Adrenal gland (tissue), 12 donors: ENCODE measurements around the gene SOBP. TPM values are rescaled to one million over a fixed set of nuclear protein-coding genes. Genes with fewer than 3 reads are reported as not detected.

Experiments used
- DNase-seq, 7 donors: peaks; one replicate each; pipeline ENCODE4 v3.0.0-alpha.2; 2019 to 2020
- H3K27ac ChIP-seq, 5 donors: fragments of 200-600 bp; sonication (generic) in 4 of 5; 1 replicate in 3 of 5; 2 replicates in 2 of 5; pipeline versions ENCODE4 v1.5.1 to v1.8.0; 2016 to 2020; ENCODE audit warnings: mild to moderate bottlenecking in 1 of 5
- H3K27me3 ChIP-seq: fragments of 200-600 bp; 2 replicates; pipeline ENCODE4 v1.8.0; 2021
- H3K36me3 ChIP-seq, 2 donors: fragments of 200-600 bp; replicated peaks in 1 of 2; 1 replicate in 1 of 2; 2 replicates in 1 of 2; pipeline versions ENCODE4 v1.5.1 to v1.8.0; 2018 to 2022
- H3K4me1 ChIP-seq, 2 donors: fragments of 200-600 bp; replicated peaks in 1 of 2; 1 replicate in 1 of 2; 2 replicates in 1 of 2; pipeline versions ENCODE4 v1.5.1 to v1.8.0; 2018 to 2021
- H3K4me3 ChIP-seq, 4 donors: fragments of 200-600 bp; sonication (generic) in 3 of 4; one replicate each; pipeline ENCODE4 v1.5.1; 2016 to 2018
- H3K9me3 ChIP-seq, 3 donors: fragments of 200-600 bp; sonication (generic) in 1 of 3; replicated peaks in 1 of 3; 1 replicate in 2 of 3; 2 replicates in 1 of 3; pipeline versions ENCODE4 v1.5.1 to v1.8.0; 2016 to 2021
- POLR2A ChIP-seq, 2 donors: fragments of 450-650 bp; IDR thresholded peaks; one replicate each; pipeline ENCODE4 v1.6.1; 2017; ENCODE audit warnings: antibody characterized with exemption in 2 of 2, mild to moderate bottlenecking in 2 of 2, moderate library complexity in 1 of 2
- WGBS, 4 donors: extraction: QIAGEN DNeasy Blood & Tissue Kit in 2 of 4; methylation state at CpG; one replicate each; pipeline versions ENCODE4 v1.1.5 to v1.1.7; 2013 to 2017; 5-methylcytosine and 5-hydroxymethylcytosine counted together
- intact Hi-C, 2 donors: fragments of 100-400 bp; cut with DNase I; formaldehyde crosslinking; loops; one replicate each; pipeline versions ENCODE4 v1.14.1 to v1.15.0; 2022 to 2023
- polyA plus RNA-seq, 3 donors: library from polyadenylated mRNA; stranded (reverse); fragments of 200-250 nt in 2 of 3; fragments of 350-450 nt in 1 of 3; fragmentation: Illumina TruSeq in 1 of 3; extraction: RNeasy Lipid Tissue Mini Kit (QIAGEN cat#74804) in 1 of 3; gene quantifications; one replicate each; pipeline ENCODE4 v1.2.3, GENCODE V29; 2013 to 2014
- total RNA-seq, 9 donors: library from RNA; depleted of rRNA in 4 of 9; stranded (reverse); fragments of >200 nt in 4 of 9; fragments of 120-200 nt in 1 of 9; fragmentation: NEBNext Ultra II Directional in 1 of 9; extraction: Animal tissue kit (Norgen Biotek cat#: 25700) in 1 of 9; gene quantifications; one replicate each; pipeline versions ENCODE4 v1.1.0 to v1.2.4, GENCODE V29; 2013 to 2023
- TF ChIP-seq, protein P1 (sequence below), 6 experiments: fragments of 450-650 bp in 4 of 6; fragments of 200-600 bp in 2 of 6; sonication (generic) in 1 of 6; IDR thresholded peaks; 1 replicate in 5 of 6; 2 replicates in 1 of 6; pipeline versions ENCODE4 v1.5.1 to v1.8.0; 2016 to 2021; ENCODE audit warnings: antibody characterized with exemption in 6 of 6, mild to moderate bottlenecking in 2 of 6, moderate library complexity in 1 of 6
- donor health status: healthy with polysubstance abuse.
- donor health status: Bipolar disorder and iron deficiency.
- donor health status: DM: yes; HTN: yes; CAD: no.
- donor health status: DM: no; HTN: no; CAD: no.
- donor health status: DM: no; HTN: no; CAD: no.
- donor health status: DM: yes; HTN: yes; CAD: no.

SOBP gene
- total and polyA plus RNA-seq, 12 donors, result 5.6 to 25.6 (median 12.5) TPM

- 46 to 56% (median 51%) methylated on average over 15 of the region's 15 CpGs for WGBS, 4 donors
- Histone ChIP-seq H3K36me3 (no peaks in the 10 kb centered on the region), H3K9me3 (no peaks in the 10 kb centered on the region), H3K4me1 (peaks cover 22 to 25% of the 10 kb centered on the region in 2 donors), H3K27ac (peak overlapping the region in 1 of 5 donors; percentile 39), H3K4me3 (no peak overlapping the region), H3K27me3 (no peaks in the 10 kb centered on the region)
- DNase-seq, result peak in 1 of 7 donors; percentile 45
- intact Hi-C loops, result no loop called here
- TF ChIP-seq, protein P1, sequence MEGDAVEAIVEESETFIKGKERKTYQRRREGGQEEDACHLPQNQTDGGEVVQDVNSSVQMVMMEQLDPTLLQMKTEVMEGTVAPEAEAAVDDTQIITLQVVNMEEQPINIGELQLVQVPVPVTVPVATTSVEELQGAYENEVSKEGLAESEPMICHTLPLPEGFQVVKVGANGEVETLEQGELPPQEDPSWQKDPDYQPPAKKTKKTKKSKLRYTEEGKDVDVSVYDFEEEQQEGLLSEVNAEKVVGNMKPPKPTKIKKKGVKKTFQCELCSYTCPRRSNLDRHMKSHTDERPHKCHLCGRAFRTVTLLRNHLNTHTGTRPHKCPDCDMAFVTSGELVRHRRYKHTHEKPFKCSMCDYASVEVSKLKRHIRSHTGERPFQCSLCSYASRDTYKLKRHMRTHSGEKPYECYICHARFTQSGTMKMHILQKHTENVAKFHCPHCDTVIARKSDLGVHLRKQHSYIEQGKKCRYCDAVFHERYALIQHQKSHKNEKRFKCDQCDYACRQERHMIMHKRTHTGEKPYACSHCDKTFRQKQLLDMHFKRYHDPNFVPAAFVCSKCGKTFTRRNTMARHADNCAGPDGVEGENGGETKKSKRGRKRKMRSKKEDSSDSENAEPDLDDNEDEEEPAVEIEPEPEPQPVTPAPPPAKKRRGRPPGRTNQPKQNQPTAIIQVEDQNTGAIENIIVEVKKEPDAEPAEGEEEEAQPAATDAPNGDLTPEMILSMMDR (IDR thresholded peaks at IDR 0.05), result no peak
- TF ChIP-seq POLR2A (IDR thresholded peaks at IDR 0.05), result no peak
Observed at GRCh38 chr6:107666084-107666980, 176.4 kb downstream of the SOBP start.

GRCh38 chr6:107666981-107667601, 177.2 kb downstream of the SOBP start:
- no peak for DNase-seq
- Histone ChIP-seq H3K9me3 (no peaks in the 10 kb centered on the region), H3K4me3 (no peak overlapping the region), H3K27ac (peak overlapping the region in 1 of 5 donors; percentile 39), H3K27me3 (no peaks in the 10 kb centered on the region), H3K36me3 (no peaks in the 10 kb centered on the region), H3K4me1 (peaks cover 19 to 22% of the 10 kb centered on the region in 2 donors)
- no peak for TF ChIP-seq POLR2A (IDR thresholded peaks at IDR 0.05)
- TF ChIP-seq, protein P1 (IDR thresholded peaks at IDR 0.05), result no peak
- intact Hi-C loops, result no loop called here
- 88 to 93% (median 90%) methylated on average over 12 to 13 of the region's 13 CpGs for WGBS, 4 donors

GRCh38 chr6:107667790-107668189, 177.9 kb downstream of the SOBP start:
- Histone ChIP-seq H3K9me3 (no peaks in the 10 kb centered on the region), H3K4me1 (peaks cover 17 to 18% of the 10 kb centered on the region in 2 donors), H3K27me3 (no peaks in the 10 kb centered on the region), H3K27ac (no peak overlapping the region), H3K36me3 (no peaks in the 10 kb centered on the region), H3K4me3 (no peak overlapping the region)
- intact Hi-C loops, result no loop called here
- DNase-seq, result no peak
- WGBS, 4 donors, result 90 to 96% (median 94%) methylated on average over 3 of the region's 3 CpGs
- no peak for TF ChIP-seq POLR2A (IDR thresholded peaks at IDR 0.05)
- TF ChIP-seq, protein P1 (IDR thresholded peaks at IDR 0.05), result no peak

GRCh38 chr6:107668743-107669474, 179.0 kb downstream of the SOBP start:
- peaks cover 13 to 18% of the 10 kb centered on the region in 2 donors for H3K4me1 ChIP-seq
- TF ChIP-seq, protein P1 (IDR thresholded peaks at IDR 0.05), result no peak
- TF ChIP-seq POLR2A (IDR thresholded peaks at IDR 0.05), result no peak
- DNase-seq, result no peak
- 86 to 91% (median 89%) methylated on average over 15 to 23 of the region's 23 CpGs for WGBS, 4 donors
- H3K4me3 ChIP-seq, result no peak overlapping the region
- intact Hi-C loops, result no loop called here
- no peak overlapping the region for H3K27ac ChIP-seq
- H3K36me3 ChIP-seq, result no peaks in the 10 kb centered on the region
- no peaks in the 10 kb centered on the region for H3K9me3 ChIP-seq
- H3K27me3 ChIP-seq, result no peaks in the 10 kb centered on the region
